HCT116 (cell line): ENCODE measurements around the gene S100G. TPM values are rescaled to one million over a fixed set of nuclear protein-coding genes. Genes with fewer than 3 reads are reported as not detected.

Experiments used
- ATAC-seq: fragments of 200-7000 bp; cut with Tn5 transposase; 2 replicates; pipeline ENCODE4 v1.9.1; 2020; ENCODE audit warnings: mild to moderate bottlenecking, moderate library complexity
- BruUV-seq: library from RNA; stranded (reverse); fragments of 400-500 nt; replicated peaks from 2 replicates; lab custom pipeline; 2021; lab: Mats Ljungman, UMichigan
- CTCF ChIA-PET: fragments of 300-600 bp; sonication (Branson Sonifier 250); formaldehyde crosslinking; loops from one replicate; lab custom pipeline; 2021; ENCODE audit warnings: antibody characterized with exemption; lab: Charles Lee
- POLR2A ChIA-PET: fragments of 300-600, 350-600 bp; sonication (Branson Sonifier 250); formaldehyde crosslinking; loops from one replicate; lab custom pipeline; 2021; ENCODE audit warnings: antibody characterized with exemption; lab: Charles Lee
- RAD21 ChIA-PET, 2 experiments: fragments of 300-600 bp; sonication (Branson Sonifier 250); formaldehyde crosslinking; loops; one replicate each; lab custom pipeline; 2023; ENCODE audit warnings: low total read pairs in 2 of 2; ENCODE audit not compliant: uncharacterized antibody in 2 of 2, unreplicated experiment in 2 of 2, low non-redundant PET in 1 of 2; lab: Charles Lee
- DNase-seq: peaks from one replicate; pipeline ENCODE4 v3.0.0-alpha.2; 2010; ENCODE audit warnings: low read depth, low spot score
- H2AFZ ChIP-seq: fragments of 200-600 bp; shearing (Covaris generic), sonication (generic); 2 replicates; pipeline ENCODE4 v1.6.1; 2017; ENCODE audit warnings: low read depth, mixed run types, mixed read lengths, antibody characterized with exemption, low read length; ENCODE audit not compliant: poor library complexity, severe bottlenecking
- H3K27ac ChIP-seq: 2 replicates; pipeline ENCODE4 v1.5.1; 2012; ENCODE audit warnings: low read depth, low read length
- H3K27me3 ChIP-seq: fragments of 200-600 bp; sonication (generic); 2 replicates; pipeline ENCODE4 v1.6.1; 2016; ENCODE audit warnings: mixed run types, low read length, mixed read lengths; ENCODE audit not compliant: insufficient read depth
- H3K36me3 ChIP-seq, 2 experiments: fragments of 200-500 bp in 1 of 2; fragments of 200-600 bp in 1 of 2; sonication (Bioruptor generic) in 1 of 2; sonication (generic) in 1 of 2; 2 replicates each; pipeline versions ENCODE4 v1.5.1 to v1.6.1; 2014 to 2016; ENCODE audit warnings: low read length in 2 of 2, inconsistent platforms in 1 of 2, mixed read lengths in 1 of 2, mixed run types in 1 of 2; ENCODE audit not compliant: insufficient read depth in 2 of 2, control insufficient read depth in 1 of 2
- H3K4me1 ChIP-seq, 2 experiments: fragments of 200-600 bp in 1 of 2; sonication (generic) in 1 of 2; 2 replicates each; pipeline versions ENCODE4 v1.5.1 to v1.6.1; 2012 to 2017; ENCODE audit warnings: low read length in 2 of 2, inconsistent platforms in 1 of 2, mild to moderate bottlenecking in 1 of 2, mixed read lengths in 1 of 2, mixed run types in 1 of 2, moderate library complexity in 1 of 2; ENCODE audit not compliant: insufficient read depth in 2 of 2, control insufficient read depth in 1 of 2
- H3K4me2 ChIP-seq: fragments of 200-600 bp; sonication (generic); 2 replicates; pipeline ENCODE4 v1.6.1; 2017; ENCODE audit warnings: mixed run types, low read length, mixed read lengths
- H3K4me3 ChIP-seq, 2 experiments: fragments of 200-600 bp in 1 of 2; sonication (generic) in 1 of 2; replicated peaks in 1 of 2; 2 replicates each; pipeline ENCODE4 v1.5.1; 2011 to 2016; ENCODE audit warnings: low read length in 2 of 2, control low read depth in 1 of 2, low read depth in 1 of 2, mild to moderate bottlenecking in 1 of 2, mixed read lengths in 1 of 2, mixed run types in 1 of 2
- H3K79me2 ChIP-seq: fragments of 200-600 bp; sonication (generic); 2 replicates; pipeline ENCODE4 v1.6.1; 2017; ENCODE audit warnings: mild to moderate bottlenecking, mixed run types, low read length, moderate library complexity, mixed read lengths; ENCODE audit not compliant: insufficient read depth
- H3K9ac ChIP-seq: fragments of 200-600 bp; sonication (generic); 2 replicates; pipeline ENCODE4 v1.6.1; 2016; ENCODE audit warnings: low read length, mixed read lengths
- H3K9me2 ChIP-seq: fragments of 200-600 bp; sonication (generic), shearing (Covaris generic); 2 replicates; pipeline ENCODE4 v1.6.1; 2017; ENCODE audit warnings: mixed run types, mild to moderate bottlenecking, moderate library complexity; ENCODE audit not compliant: insufficient read depth
- H3K9me3 ChIP-seq, 2 experiments: fragments of 200-500 bp in 1 of 2; fragments of 200-600 bp in 1 of 2; sonication (Bioruptor generic) in 1 of 2; sonication (generic) in 1 of 2; 2 replicates each; pipeline ENCODE4 v1.6.1; 2014 to 2017; ENCODE audit warnings: low read length in 2 of 2, mixed read lengths in 2 of 2, inconsistent platforms in 1 of 2, low read depth in 1 of 2, mild to moderate bottlenecking in 1 of 2, mixed run types in 1 of 2, moderate library complexity in 1 of 2; ENCODE audit not compliant: control insufficient read depth in 1 of 2, insufficient read depth in 1 of 2
- H4K20me1 ChIP-seq: fragments of 200-600 bp; sonication (generic), shearing (Covaris generic); 2 replicates; pipeline ENCODE4 v1.6.1; 2017; ENCODE audit warnings: mixed run types, mild to moderate bottlenecking, moderate library complexity; ENCODE audit not compliant: insufficient read depth
- EGR1 ChIP-seq: IDR thresholded peaks from 2 replicates; pipeline ENCODE4 v1.6.1; 2012; ENCODE audit warnings: low read depth
- EZH2phosphoT487 ChIP-seq: fragments of 200-600 bp; IDR thresholded peaks from 2 replicates; pipeline ENCODE4 v1.6.1; 2018; ENCODE audit warnings: antibody characterized with exemption, borderline replicate concordance
- POLR2AphosphoS5 ChIP-seq: IDR thresholded peaks from 2 replicates; pipeline ENCODE4 v1.6.1; 2011; ENCODE audit warnings: mild to moderate bottlenecking, low read depth, low read length, moderate library complexity
- RAD21 ChIP-seq: IDR thresholded peaks from 2 replicates; pipeline ENCODE4 v1.6.1; 2012; ENCODE audit warnings: low read depth, mild to moderate bottlenecking
- REST ChIP-seq: IDR thresholded peaks from 2 replicates; pipeline ENCODE4 v1.6.1; 2012; ENCODE audit warnings: low read depth
- SIN3A ChIP-seq: IDR thresholded peaks from 2 replicates; pipeline ENCODE4 v1.6.1; 2012; ENCODE audit warnings: low read depth
- TCF7L2 ChIP-seq: IDR thresholded peaks from 2 replicates; pipeline ENCODE4 v1.7.0; 2011; ENCODE audit warnings: borderline replicate concordance, inconsistent platforms; ENCODE audit not compliant: insufficient read depth, insufficient read length; ENCODE audit errors: extremely low read depth
- YY1 ChIP-seq: IDR thresholded peaks from 2 replicates; pipeline ENCODE4 v1.6.1; 2011; ENCODE audit warnings: low read length, low read depth, moderate library complexity, mild to moderate bottlenecking; ENCODE audit not compliant: insufficient replicate concordance; ENCODE audit errors: extremely low read depth
- ZNF274 ChIP-seq: fragments of 200-500 bp; sonication (Bioruptor generic); IDR thresholded peaks from 2 replicates; pipeline ENCODE4 v1.6.1; 2014; ENCODE audit warnings: mild to moderate bottlenecking, low read depth, low read length, inconsistent platforms
- intact Hi-C: fragments of 100-400 bp; cut with micrococcal nuclease; formaldehyde crosslinking; loops from 2 replicates; pipeline ENCODE4 v1.10.0; 2022
- total RNA-seq: library from RNA; stranded (reverse); gene quantifications from one replicate; pipeline ENCODE4 v1.2.1, GENCODE V29; 2021; ENCODE audit not compliant: unreplicated experiment
- TF ChIP-seq, protein P1 (sequence below): IDR thresholded peaks from 2 replicates; pipeline ENCODE4 v1.6.1; 2012

S100G gene
- total RNA-seq, 1 experiment from 2014 or later, result not detected

DNA sequence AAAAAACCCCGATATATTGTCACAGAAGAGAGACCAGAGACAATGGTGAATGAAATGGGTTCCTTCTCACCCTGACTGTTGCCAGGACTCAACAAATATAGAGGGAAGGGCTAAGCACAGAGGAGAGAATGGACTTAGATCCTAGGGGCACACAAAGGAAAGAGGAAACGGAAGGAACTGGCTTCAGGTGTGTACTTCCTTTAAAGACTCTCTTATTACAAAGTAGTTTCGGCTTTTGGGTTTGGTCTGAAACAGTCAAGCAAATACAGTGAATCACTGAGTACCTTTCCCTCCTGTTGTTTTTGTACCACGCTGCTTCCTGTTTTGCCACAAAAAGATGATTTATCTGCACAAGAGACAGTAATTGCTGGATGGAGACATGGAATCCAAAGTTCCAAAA, 46.1 kb upstream of the S100G start (continued):
- TF ChIP-seq RAD21 (no peak), YY1 (no peak), EGR1 (no peak), POLR2AphosphoS5 (no peak), SIN3A (no peak)
- TF ChIP-seq, protein P1, sequence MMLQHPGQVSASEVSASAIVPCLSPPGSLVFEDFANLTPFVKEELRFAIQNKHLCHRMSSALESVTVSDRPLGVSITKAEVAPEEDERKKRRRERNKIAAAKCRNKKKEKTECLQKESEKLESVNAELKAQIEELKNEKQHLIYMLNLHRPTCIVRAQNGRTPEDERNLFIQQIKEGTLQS, result no peak

- H3K9ac ChIP-seq, result no peak overlapping the region
- no peak overlapping the region for H3K4me2 ChIP-seq
- no TSS peak for BruUV-seq
- ATAC-seq (no peak), DNase-seq (no peak)
- H3K27ac ChIP-seq, result no peak overlapping the region
- H3K9me2 ChIP-seq, result no peaks in the 10 kb centered on the region
- TF ChIP-seq, protein P1, result no peak
- TF ChIP-seq ZNF274 (no peak), TCF7L2 (no peak), EZH2phosphoT487 (no peak), REST (no peak)
- POLR2A ChIA-PET, result no interaction called here
- H3K79me2 ChIP-seq, result no peaks in the 10 kb centered on the region
- RAD21 ChIA-PET, result no interaction called here
- intact Hi-C loops, result no loop called here
- H2AFZ ChIP-seq, result no peak overlapping the region
- H3K27me3 ChIP-seq, result no peaks in the 10 kb centered on the region
- H3K36me3 ChIP-seq, result no peaks in the 10 kb centered on the region
- CTCF ChIA-PET, result no interaction called here
- no peaks in the 10 kb centered on the region for H3K4me1 ChIP-seq
- H3K4me3 ChIP-seq, result no peak overlapping the region
- no peaks in the 10 kb centered on the region for H4K20me1 ChIP-seq
- H3K9me3 ChIP-seq, result no peaks in the 10 kb centered on the region
These were observed 45.6 kb upstream of the S100G start for GRCh38 chrX:16604337-16604736.
